Kidney glomerular epithelial cell (primary cell): ENCODE measurements around the gene MMADHC.
"Not testable (repeated sequence)": the region's sequence is repeated elsewhere in the genome, so short reads cannot be mapped to it uniquely, and the experiment has no call there.

Experiments
- DNase-seq: peaks from one replicate; lab custom pipeline; 2025; lab: John Stamatoyannopoulos, UW

Gene MMADHC

GRCh38 chr2:149595056-149595963, 7.7 kb upstream of the MMADHC start:
- DNase-seq = no peak

GRCh38 chr2:149594411-149594810, 6.8 kb upstream of the MMADHC start:
- DNase-seq = no peak

- DNase-seq = no peak
These were observed 444 bp upstream of the MMADHC start for GRCh38 chr2:149587950-149588487.

GRCh38 chr2:149586898-149587219, 716 bp downstream of the MMADHC start:
- DNase-seq = peak; percentile 53

GRCh38 chr2:149586063-149586462, 1.5 kb downstream of the MMADHC start:
- no peak for DNase-seq

- DNase-seq = no peak
These were observed 2.2 kb downstream of the MMADHC start for GRCh38 chr2:149585166-149585885.

- DNase-seq = no peak
These were observed 7.3 kb downstream of the MMADHC start for GRCh38 chr2:149579972-149580882.

GRCh38 chr2:149577269-149577668, 10.3 kb downstream of the MMADHC start:
- no peak for DNase-seq

GRCh38 chr2:149575752-149576151, 11.8 kb downstream of the MMADHC start:
- no peak for DNase-seq

- DNase-seq = no peak
These were observed 12.3 kb downstream of the MMADHC start for GRCh38 chr2:149575277-149575676.

GRCh38 chr2:149573760-149574159, 13.8 kb downstream of the MMADHC start:
- no peak for DNase-seq

- DNase-seq = no peak
These were observed 15.2 kb downstream of the MMADHC start for GRCh38 chr2:149572102-149572953.

GRCh38 chr2:149568138-149568537, 19.4 kb downstream of the MMADHC start:
- no peak for DNase-seq

GRCh38 chr2:149566652-149567051, 20.9 kb downstream of the MMADHC start:
- no peak for DNase-seq

- DNase-seq = not testable (repeated sequence)
These were observed 21.9 kb downstream of the MMADHC start for GRCh38 chr2:149565625-149566024.

GRCh38 chr2:149564983-149565382, 22.6 kb downstream of the MMADHC start:
- DNase-seq = no peak

GRCh38 chr2:149564097-149564496, 23.5 kb downstream of the MMADHC start:
- DNase-seq = no peak

GRCh38 chr2:149562324-149562723, 25.3 kb downstream of the MMADHC start:
- DNase-seq = peak; percentile 77

- DNase-seq = peak; percentile 40
These were observed 26.2 kb downstream of the MMADHC start for GRCh38 chr2:149561309-149561926.

GRCh38 chr2:149559341-149560068, 28.1 kb downstream of the MMADHC start:
- no peak for DNase-seq
